ENCODE data around the gene MPZL1.

MPZL1 gene

GRCh38 chr1:167825419-167826079, 103.8 kb downstream of the MPZL1 start:
- TF ChIP-seq, protein P1, sequence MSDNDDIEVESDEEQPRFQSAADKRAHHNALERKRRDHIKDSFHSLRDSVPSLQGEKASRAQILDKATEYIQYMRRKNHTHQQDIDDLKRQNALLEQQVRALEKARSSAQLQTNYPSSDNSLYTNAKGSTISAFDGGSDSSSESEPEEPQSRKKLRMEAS (IDR thresholded peaks at IDR 0.05): no peak
- TF ChIP-seq EGR1 (IDR thresholded peaks at IDR 0.05) (no peak), YY1 (IDR thresholded peaks at IDR 0.05; ENCODE audit: low read depth) (no peak), TAF1 (IDR thresholded peaks at IDR 0.05; ENCODE audit: low read depth) (no peak), CREB1 (IDR thresholded peaks at IDR 0.05; ENCODE audit: low read depth) (no peak), CEBPB (IDR thresholded peaks at IDR 0.05) (no peak), TCF12 (IDR thresholded peaks at IDR 0.05; ENCODE audit: low read depth) (no peak), TEAD4 (IDR thresholded peaks at IDR 0.05) (no peak), ZBTB7A (IDR thresholded peaks at IDR 0.05; ENCODE audit: low read depth) (no peak), NFIC (IDR thresholded peaks at IDR 0.05) (no peak), FOXM1 (IDR thresholded peaks at IDR 0.05; ENCODE audit: borderline replicate concordance, low read depth) (no peak)
- TF ChIP-seq, protein P2, sequence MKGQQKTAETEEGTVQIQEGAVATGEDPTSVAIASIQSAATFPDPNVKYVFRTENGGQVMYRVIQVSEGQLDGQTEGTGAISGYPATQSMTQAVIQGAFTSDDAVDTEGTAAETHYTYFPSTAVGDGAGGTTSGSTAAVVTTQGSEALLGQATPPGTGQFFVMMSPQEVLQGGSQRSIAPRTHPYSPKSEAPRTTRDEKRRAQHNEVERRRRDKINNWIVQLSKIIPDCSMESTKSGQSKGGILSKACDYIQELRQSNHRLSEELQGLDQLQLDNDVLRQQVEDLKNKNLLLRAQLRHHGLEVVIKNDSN (IDR thresholded peaks at IDR 0.05): no peak
- TF ChIP-seq, protein P3, sequence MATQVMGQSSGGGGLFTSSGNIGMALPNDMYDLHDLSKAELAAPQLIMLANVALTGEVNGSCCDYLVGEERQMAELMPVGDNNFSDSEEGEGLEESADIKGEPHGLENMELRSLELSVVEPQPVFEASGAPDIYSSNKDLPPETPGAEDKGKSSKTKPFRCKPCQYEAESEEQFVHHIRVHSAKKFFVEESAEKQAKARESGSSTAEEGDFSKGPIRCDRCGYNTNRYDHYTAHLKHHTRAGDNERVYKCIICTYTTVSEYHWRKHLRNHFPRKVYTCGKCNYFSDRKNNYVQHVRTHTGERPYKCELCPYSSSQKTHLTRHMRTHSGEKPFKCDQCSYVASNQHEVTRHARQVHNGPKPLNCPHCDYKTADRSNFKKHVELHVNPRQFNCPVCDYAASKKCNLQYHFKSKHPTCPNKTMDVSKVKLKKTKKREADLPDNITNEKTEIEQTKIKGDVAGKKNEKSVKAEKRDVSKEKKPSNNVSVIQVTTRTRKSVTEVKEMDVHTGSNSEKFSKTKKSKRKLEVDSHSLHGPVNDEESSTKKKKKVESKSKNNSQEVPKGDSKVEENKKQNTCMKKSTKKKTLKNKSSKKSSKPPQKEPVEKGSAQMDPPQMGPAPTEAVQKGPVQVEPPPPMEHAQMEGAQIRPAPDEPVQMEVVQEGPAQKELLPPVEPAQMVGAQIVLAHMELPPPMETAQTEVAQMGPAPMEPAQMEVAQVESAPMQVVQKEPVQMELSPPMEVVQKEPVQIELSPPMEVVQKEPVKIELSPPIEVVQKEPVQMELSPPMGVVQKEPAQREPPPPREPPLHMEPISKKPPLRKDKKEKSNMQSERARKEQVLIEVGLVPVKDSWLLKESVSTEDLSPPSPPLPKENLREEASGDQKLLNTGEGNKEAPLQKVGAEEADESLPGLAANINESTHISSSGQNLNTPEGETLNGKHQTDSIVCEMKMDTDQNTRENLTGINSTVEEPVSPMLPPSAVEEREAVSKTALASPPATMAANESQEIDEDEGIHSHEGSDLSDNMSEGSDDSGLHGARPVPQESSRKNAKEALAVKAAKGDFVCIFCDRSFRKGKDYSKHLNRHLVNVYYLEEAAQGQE (IDR thresholded peaks at IDR 0.05; ENCODE audit: low read depth): no peak

GRCh38 chr1:167826127-167826526, 104.3 kb downstream of the MPZL1 start:
- TF ChIP-seq, protein P1 (IDR thresholded peaks at IDR 0.05): no peak
- TF ChIP-seq EP300 (IDR thresholded peaks at IDR 0.05; ENCODE audit: borderline replicate concordance): no peak
- TF ChIP-seq FOXM1 (IDR thresholded peaks at IDR 0.05; ENCODE audit: borderline replicate concordance, low read depth): no peak
- no peak for TF ChIP-seq TAF1 (IDR thresholded peaks at IDR 0.05; ENCODE audit: low read depth)
- no peak for TF ChIP-seq RAD21 (IDR thresholded peaks at IDR 0.05; ENCODE audit: low read depth)
- TF ChIP-seq TCF12 (IDR thresholded peaks at IDR 0.05; ENCODE audit: low read depth): no peak
- no peak for TF ChIP-seq TEAD4 (IDR thresholded peaks at IDR 0.05)
- TF ChIP-seq EGR1 (IDR thresholded peaks at IDR 0.05): no peak
- TF ChIP-seq, protein P3 (IDR thresholded peaks at IDR 0.05; ENCODE audit: low read depth): no peak
- TF ChIP-seq, protein P2 (IDR thresholded peaks at IDR 0.05): no peak
- no peak for TF ChIP-seq YY1 (IDR thresholded peaks at IDR 0.05; ENCODE audit: low read depth)
- no peak for TF ChIP-seq NFIC (IDR thresholded peaks at IDR 0.05)
- no peak for TF ChIP-seq CEBPB (IDR thresholded peaks at IDR 0.05)
- TF ChIP-seq CREB1 (IDR thresholded peaks at IDR 0.05; ENCODE audit: low read depth): no peak
- no peak for TF ChIP-seq ZBTB7A (IDR thresholded peaks at IDR 0.05; ENCODE audit: low read depth)

GRCh38 chr1:167829868-167830267, 108.1 kb downstream of the MPZL1 start:
- TF ChIP-seq, protein P1 (IDR thresholded peaks at IDR 0.05): no peak
- TF ChIP-seq, protein P3 (IDR thresholded peaks at IDR 0.05; ENCODE audit: low read depth): no peak
- TF ChIP-seq TEAD4 (IDR thresholded peaks at IDR 0.05): no peak
- no peak for TF ChIP-seq FOXM1 (IDR thresholded peaks at IDR 0.05; ENCODE audit: borderline replicate concordance, low read depth)
- no peak for TF ChIP-seq EGR1 (IDR thresholded peaks at IDR 0.05)
- no peak for TF ChIP-seq TCF12 (IDR thresholded peaks at IDR 0.05; ENCODE audit: low read depth)
- no peak for TF ChIP-seq ZBTB7A (IDR thresholded peaks at IDR 0.05; ENCODE audit: low read depth)
- no peak for TF ChIP-seq CEBPB (IDR thresholded peaks at IDR 0.05)
- no peak for TF ChIP-seq TAF1 (IDR thresholded peaks at IDR 0.05; ENCODE audit: low read depth)
- no peak for TF ChIP-seq EP300 (IDR thresholded peaks at IDR 0.05; ENCODE audit: borderline replicate concordance)
- TF ChIP-seq CREB1 (IDR thresholded peaks at IDR 0.05; ENCODE audit: low read depth): no peak

- TF ChIP-seq TEAD4 (IDR thresholded peaks at IDR 0.05) (no peak), FOXM1 (IDR thresholded peaks at IDR 0.05; ENCODE audit: borderline replicate concordance, low read depth) (no peak), CEBPB (IDR thresholded peaks at IDR 0.05) (no peak), EGR1 (IDR thresholded peaks at IDR 0.05) (no peak)
- TF ChIP-seq, protein P1 (IDR thresholded peaks at IDR 0.05): no peak
These were observed 110.9 kb downstream of the MPZL1 start for GRCh38 chr1:167832693-167833092.
